Right lobe of liver (tissue), 6 donors: ENCODE data around the gene ANXA11. TPM values are rescaled to one million over a fixed set of nuclear protein-coding genes. Genes with fewer than 3 reads are reported as not detected.

Source experiments
- ATAC-seq, 4 donors: fragments of 200-7000 bp; cut with Tn5 transposase; one replicate each; pipeline ENCODE4 v1.9.1; 2020; ENCODE audit warnings: mild to moderate bottlenecking in 4 of 4, moderate library complexity in 4 of 4
- DNase-seq, 3 donors: peaks; one replicate each; pipeline ENCODE4 v3.0.0-alpha.2; 2020
- H3K27ac ChIP-seq, 3 donors: fragments of 200-600 bp; one replicate each; pipeline ENCODE4 v1.8.0; 2022
- H3K27me3 ChIP-seq, 2 donors: fragments of 200-600 bp; one replicate each; pipeline ENCODE4 v1.8.0; 2022
- H3K36me3 ChIP-seq, 4 donors: fragments of 200-600 bp; sonication (generic) in 1 of 4; one replicate each; pipeline versions ENCODE4 v1.5.1 to v1.8.0; 2017 to 2022; ENCODE audit warnings: control low read depth in 1 of 4
- H3K4me1 ChIP-seq, 4 donors: fragments of 200-600 bp; sonication (generic) in 1 of 4; one replicate each; pipeline versions ENCODE4 v1.5.1 to v1.8.0; 2017 to 2022; ENCODE audit warnings: control low read depth in 1 of 4
- H3K4me3 ChIP-seq, 3 donors: fragments of 200-600 bp; one replicate each; pipeline ENCODE4 v1.8.0; 2022
- H3K9me3 ChIP-seq, 4 donors: fragments of 200-600 bp; sonication (generic) in 1 of 4; one replicate each; pipeline versions ENCODE4 v1.5.1 to v1.8.0; 2017 to 2022; ENCODE audit warnings: control low read depth in 1 of 4
- POLR2A ChIP-seq: fragments of 450-650 bp; IDR thresholded peaks from one replicate; pipeline ENCODE4 v1.6.1; 2017; ENCODE audit warnings: antibody characterized with exemption, mild to moderate bottlenecking
- WGBS: methylation state at CpG from one replicate; pipeline ENCODE4 v1.1.6; 2018; ENCODE audit warnings: low coverage, low lambda C conversion rate; ENCODE audit not compliant: insufficient coverage; ENCODE audit errors: missing lambda C conversion rate; 5-methylcytosine and 5-hydroxymethylcytosine counted together
- intact Hi-C, 2 donors: fragments of 100-400 bp; cut with DNase I; formaldehyde crosslinking; loops; one replicate each; pipeline versions ENCODE4 v1.11.2 to v1.14.1; 2022
- total RNA-seq, 6 experiments: library from RNA; depleted of rRNA in 2 of 6; stranded (reverse); fragments of >200 nt in 2 of 6; fragmentation: NEBNext Ultra II Directional in 3 of 6; extraction: Animal tissue kit (Norgen Biotek cat#: 25700) in 3 of 6; gene quantifications; one replicate each; pipeline versions ENCODE4 v1.1.0 to v1.2.4, GENCODE V29; 2016 to 2023
- TF ChIP-seq, protein P1 (sequence below), 4 donors: fragments of 200-600 bp in 3 of 4; fragments of 450-650 bp in 1 of 4; IDR thresholded peaks; one replicate each; pipeline versions ENCODE4 v1.5.1 to v1.8.0; 2016 to 2022; ENCODE audit warnings: antibody characterized with exemption in 4 of 4, mild to moderate bottlenecking in 2 of 4
- donor health status: DM: no; HTN: yes; CAD: no.
- donor health status: DM: no; HTN: no; CAD: no.
- donor health status: DM: no; HTN: no; CAD: no.
- donor health status: DM: no; HTN: yes; CAD: no.
- donor health status: DM: no; HTN: yes; CAD: no.

Gene ANXA11
- total RNA-seq, 6 experiments from 2014 or later, result 41.7 to 100 (median 55.6) TPM

DNA sequence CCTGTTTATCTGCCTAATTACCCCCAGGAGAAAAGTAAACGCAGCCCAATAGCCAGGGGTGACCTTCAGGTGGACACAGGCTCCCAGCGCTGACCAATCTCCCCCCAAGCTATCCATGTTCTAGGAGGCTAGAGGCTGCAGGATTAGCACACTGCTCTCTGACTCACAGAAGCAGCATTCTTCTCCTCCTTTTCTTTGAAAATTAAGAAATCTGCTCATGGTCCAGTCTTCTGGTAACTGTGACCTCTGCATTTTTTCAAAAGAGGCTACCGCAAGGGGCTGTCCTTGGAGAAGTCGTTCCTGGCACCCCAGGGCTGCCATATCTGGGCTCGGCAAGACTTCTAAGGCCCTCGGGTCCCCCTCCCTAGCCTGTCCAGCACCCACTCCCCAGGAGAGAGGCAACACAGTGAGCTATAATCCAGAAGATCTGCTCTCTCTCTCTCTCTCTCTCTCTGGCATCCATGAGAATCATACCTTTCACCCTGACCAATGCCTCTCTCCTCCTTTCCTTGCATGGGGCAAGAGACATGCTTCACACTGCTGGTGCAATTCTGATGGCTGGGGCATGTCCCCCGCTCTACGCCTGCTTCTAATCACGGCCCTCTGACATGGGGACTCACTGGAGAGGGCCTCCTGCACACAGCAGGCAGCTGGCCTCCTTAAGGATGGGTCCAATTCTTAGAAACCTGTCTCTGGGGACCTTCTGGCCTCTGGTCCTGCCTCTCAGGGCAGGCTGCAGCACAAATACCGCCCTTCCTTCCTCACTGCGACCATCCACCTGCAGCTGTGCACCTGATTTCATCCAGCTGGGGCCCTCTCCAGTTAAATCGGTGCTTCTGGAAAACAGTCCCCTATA is 27.3 kb downstream of the ANXA11 start:
- Histone ChIP-seq H3K9me3 (no peaks in the 10 kb centered on the region), H3K4me1 (no peaks in the 10 kb centered on the region), H3K27ac (no peak overlapping the region), H3K27me3 (no peaks in the 10 kb centered on the region), H3K4me3 (no peak overlapping the region), H3K36me3 (peaks cover 0 to 3% (median 0%) of the 10 kb centered on the region in 4 donors)
- TF ChIP-seq, protein P1, sequence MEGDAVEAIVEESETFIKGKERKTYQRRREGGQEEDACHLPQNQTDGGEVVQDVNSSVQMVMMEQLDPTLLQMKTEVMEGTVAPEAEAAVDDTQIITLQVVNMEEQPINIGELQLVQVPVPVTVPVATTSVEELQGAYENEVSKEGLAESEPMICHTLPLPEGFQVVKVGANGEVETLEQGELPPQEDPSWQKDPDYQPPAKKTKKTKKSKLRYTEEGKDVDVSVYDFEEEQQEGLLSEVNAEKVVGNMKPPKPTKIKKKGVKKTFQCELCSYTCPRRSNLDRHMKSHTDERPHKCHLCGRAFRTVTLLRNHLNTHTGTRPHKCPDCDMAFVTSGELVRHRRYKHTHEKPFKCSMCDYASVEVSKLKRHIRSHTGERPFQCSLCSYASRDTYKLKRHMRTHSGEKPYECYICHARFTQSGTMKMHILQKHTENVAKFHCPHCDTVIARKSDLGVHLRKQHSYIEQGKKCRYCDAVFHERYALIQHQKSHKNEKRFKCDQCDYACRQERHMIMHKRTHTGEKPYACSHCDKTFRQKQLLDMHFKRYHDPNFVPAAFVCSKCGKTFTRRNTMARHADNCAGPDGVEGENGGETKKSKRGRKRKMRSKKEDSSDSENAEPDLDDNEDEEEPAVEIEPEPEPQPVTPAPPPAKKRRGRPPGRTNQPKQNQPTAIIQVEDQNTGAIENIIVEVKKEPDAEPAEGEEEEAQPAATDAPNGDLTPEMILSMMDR (IDR thresholded peaks at IDR 0.05), result no peak
- TF ChIP-seq POLR2A, result no peak
- intact Hi-C loops, result no loop called here
- ATAC-seq, result no peak
- peak in 1 of 3 donors; percentile 15 for DNase-seq
- WGBS, result 69% methylated on average over 9 of the region's 12 CpGs

DNA sequence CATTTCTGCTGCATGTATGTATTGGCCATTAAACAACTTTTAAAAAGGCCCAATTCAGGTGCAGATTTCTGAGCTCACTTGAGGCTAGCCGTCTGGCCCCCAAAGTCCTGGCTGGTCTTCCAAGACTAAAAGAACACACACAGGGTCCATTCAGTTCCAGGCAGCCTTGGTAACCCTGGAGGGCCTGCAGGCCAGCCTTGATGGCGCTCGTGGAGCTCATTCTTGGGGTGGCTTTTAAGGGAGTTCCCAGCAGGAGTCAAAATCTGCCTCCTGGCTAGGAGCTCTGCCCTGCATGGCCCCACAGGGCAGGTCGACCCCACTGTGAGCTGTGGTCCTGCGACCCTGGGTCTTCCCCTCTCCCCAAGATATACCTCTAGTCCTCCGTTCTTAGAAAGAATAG is 28.8 kb downstream of the ANXA11 start:
- TF ChIP-seq, protein P1 (IDR thresholded peaks at IDR 0.05), result no peak
- TF ChIP-seq POLR2A, result no peak
- Histone ChIP-seq H3K27ac (no peak overlapping the region), H3K4me3 (no peak overlapping the region), H3K4me1 (no peaks in the 10 kb centered on the region), H3K27me3 (no peaks in the 10 kb centered on the region), H3K36me3 (peaks cover 0 to 14% (median 0%) of the 10 kb centered on the region in 4 donors), H3K9me3 (no peaks in the 10 kb centered on the region)
- intact Hi-C loops, result no loop called here
- 100% methylated on average over 1 of the region's 6 CpGs for WGBS
- ATAC-seq, result no peak
- no peak for DNase-seq

DNA sequence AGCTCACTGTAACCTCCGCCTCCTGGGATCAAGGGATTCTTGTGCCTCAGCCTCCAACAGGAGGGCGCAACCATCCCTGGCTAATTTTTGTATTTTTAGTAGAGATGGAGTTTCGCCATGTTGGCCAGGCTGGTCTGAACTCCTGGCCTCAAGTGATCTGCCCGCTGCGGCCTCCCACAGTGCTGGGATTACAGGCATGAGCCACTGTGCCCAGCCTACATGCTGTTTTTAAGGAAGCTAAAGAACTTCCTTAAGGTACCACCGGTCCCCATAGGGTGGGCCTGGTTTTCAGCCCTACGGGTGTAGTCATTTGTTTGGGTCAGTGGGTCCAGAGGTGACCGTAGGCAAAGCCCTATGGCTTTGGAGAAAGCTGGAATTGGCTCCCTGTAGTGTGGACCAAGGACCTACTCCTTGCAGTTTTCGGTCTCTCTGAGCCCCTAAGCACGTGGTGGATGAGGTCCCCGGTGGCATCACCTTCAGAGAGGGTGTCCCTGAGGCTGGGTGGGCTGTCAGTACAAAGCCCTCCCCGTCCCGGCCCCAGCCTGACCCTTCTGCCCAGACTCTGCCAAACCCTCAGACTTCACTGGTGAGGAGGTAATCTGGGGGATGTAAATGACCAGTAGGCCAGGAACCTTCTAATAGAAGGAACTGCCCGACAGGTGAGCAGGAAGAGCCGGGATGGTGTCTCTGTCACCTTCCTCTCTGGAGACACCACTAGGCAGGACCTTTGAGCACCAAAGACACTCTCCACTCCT is 30.5 kb downstream of the ANXA11 start:
- H3K27ac ChIP-seq, result no peak overlapping the region
- no peak for DNase-seq
- intact Hi-C loops, result no loop called here
- no peak overlapping the region for H3K4me3 ChIP-seq
- H3K27me3 ChIP-seq, result no peaks in the 10 kb centered on the region
- WGBS, result 57% methylated on average over 5 of the region's 15 CpGs
- H3K4me1 ChIP-seq, result no peaks in the 10 kb centered on the region
- TF ChIP-seq, protein P1 (IDR thresholded peaks at IDR 0.05), result no peak
- TF ChIP-seq POLR2A, result no peak
- H3K36me3 ChIP-seq, result peaks cover 0 to 20% (median 0%) of the 10 kb centered on the region in 4 donors
- no peak for ATAC-seq
- no peaks in the 10 kb centered on the region for H3K9me3 ChIP-seq

DNA sequence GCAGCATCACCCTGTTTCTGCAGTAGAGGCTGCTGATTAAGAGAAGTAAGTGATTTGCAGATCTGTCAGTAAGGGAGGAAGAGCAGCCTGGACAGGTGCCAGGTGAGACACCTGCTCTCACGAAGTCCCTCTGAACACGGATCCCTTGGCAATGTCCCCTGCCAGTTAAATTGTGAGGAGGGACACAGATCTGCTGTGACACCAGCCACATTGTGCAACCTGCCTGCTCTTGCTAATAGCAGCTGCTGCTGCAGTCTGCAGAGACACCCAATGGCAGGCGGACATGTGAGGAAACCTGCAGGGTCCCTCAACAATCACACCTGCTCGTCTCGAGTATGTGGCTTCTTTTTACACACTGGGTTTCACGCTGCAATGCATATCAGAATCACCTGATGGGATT is 31.9 kb downstream of the ANXA11 start:
- no peak overlapping the region for H3K4me3 ChIP-seq
- no peak overlapping the region for H3K27ac ChIP-seq
- intact Hi-C loops, result no loop called here
- ATAC-seq, result no peak
- no peaks in the 10 kb centered on the region for H3K4me1 ChIP-seq
- H3K9me3 ChIP-seq, result no peaks in the 10 kb centered on the region
- DNase-seq, result no peak
- H3K36me3 ChIP-seq, result peaks cover 0 to 20% (median 0%) of the 10 kb centered on the region in 4 donors
- TF ChIP-seq, protein P1 (IDR thresholded peaks at IDR 0.05), result no peak
- TF ChIP-seq POLR2A, result no peak
- H3K27me3 ChIP-seq, result no peaks in the 10 kb centered on the region
- WGBS, result 45% methylated on average over 4 of the region's 6 CpGs
